Measurements from ENCODE around the gene GARIN5A.

DNA sequence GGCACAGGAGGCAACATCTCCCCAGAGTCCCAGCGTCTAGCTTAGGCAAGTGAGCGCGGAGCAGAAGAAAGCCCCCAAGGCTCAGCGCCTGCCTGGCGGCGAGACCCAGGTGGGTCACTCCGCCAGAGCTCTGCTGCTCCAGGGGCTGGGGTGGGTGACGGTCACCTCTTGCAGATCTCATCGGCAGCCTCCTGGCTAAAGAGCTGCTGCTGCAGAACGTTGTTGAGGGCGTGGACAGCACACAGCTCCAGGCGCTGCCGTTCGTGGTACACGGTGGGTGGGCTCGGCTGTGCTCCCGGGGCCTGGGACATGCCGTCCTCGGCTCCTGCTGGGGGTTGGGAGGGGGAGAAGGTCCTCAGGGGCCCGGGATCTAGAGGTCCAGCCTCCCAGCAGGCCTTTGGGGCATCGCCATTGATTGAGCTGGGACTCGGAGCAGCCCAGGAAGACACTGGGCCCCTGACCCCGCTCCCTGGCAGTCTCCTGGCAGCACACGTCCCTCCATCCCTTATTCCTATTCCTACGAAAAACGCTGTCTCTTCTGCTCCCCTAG lies 33.5 kb upstream of the GARIN5A start:
- TF ChIP-seq, protein P1, sequence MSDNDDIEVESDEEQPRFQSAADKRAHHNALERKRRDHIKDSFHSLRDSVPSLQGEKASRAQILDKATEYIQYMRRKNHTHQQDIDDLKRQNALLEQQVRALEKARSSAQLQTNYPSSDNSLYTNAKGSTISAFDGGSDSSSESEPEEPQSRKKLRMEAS (IDR thresholded peaks at IDR 0.05; ENCODE audit: low read depth), result no peak
- TF ChIP-seq, protein P2, sequence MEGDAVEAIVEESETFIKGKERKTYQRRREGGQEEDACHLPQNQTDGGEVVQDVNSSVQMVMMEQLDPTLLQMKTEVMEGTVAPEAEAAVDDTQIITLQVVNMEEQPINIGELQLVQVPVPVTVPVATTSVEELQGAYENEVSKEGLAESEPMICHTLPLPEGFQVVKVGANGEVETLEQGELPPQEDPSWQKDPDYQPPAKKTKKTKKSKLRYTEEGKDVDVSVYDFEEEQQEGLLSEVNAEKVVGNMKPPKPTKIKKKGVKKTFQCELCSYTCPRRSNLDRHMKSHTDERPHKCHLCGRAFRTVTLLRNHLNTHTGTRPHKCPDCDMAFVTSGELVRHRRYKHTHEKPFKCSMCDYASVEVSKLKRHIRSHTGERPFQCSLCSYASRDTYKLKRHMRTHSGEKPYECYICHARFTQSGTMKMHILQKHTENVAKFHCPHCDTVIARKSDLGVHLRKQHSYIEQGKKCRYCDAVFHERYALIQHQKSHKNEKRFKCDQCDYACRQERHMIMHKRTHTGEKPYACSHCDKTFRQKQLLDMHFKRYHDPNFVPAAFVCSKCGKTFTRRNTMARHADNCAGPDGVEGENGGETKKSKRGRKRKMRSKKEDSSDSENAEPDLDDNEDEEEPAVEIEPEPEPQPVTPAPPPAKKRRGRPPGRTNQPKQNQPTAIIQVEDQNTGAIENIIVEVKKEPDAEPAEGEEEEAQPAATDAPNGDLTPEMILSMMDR (IDR thresholded peaks at IDR 0.05), result no peak
- no peak for TF ChIP-seq POLR2AphosphoS5 (IDR thresholded peaks at IDR 0.05; ENCODE audit: low read depth, low read length)
- no peak for TF ChIP-seq EZH2phosphoT487 (IDR thresholded peaks at IDR 0.05; ENCODE audit: borderline replicate concordance, low read depth)
- no peak for TF ChIP-seq RFX5 (IDR thresholded peaks at IDR 0.05; ENCODE audit: low read length)
- no peak for TF ChIP-seq MXI1 (IDR thresholded peaks at IDR 0.05; ENCODE audit: low read depth, low read length)
- TF ChIP-seq FOXM1 (IDR thresholded peaks at IDR 0.05; ENCODE audit: low read depth), result no peak
- TF ChIP-seq, protein P3, sequence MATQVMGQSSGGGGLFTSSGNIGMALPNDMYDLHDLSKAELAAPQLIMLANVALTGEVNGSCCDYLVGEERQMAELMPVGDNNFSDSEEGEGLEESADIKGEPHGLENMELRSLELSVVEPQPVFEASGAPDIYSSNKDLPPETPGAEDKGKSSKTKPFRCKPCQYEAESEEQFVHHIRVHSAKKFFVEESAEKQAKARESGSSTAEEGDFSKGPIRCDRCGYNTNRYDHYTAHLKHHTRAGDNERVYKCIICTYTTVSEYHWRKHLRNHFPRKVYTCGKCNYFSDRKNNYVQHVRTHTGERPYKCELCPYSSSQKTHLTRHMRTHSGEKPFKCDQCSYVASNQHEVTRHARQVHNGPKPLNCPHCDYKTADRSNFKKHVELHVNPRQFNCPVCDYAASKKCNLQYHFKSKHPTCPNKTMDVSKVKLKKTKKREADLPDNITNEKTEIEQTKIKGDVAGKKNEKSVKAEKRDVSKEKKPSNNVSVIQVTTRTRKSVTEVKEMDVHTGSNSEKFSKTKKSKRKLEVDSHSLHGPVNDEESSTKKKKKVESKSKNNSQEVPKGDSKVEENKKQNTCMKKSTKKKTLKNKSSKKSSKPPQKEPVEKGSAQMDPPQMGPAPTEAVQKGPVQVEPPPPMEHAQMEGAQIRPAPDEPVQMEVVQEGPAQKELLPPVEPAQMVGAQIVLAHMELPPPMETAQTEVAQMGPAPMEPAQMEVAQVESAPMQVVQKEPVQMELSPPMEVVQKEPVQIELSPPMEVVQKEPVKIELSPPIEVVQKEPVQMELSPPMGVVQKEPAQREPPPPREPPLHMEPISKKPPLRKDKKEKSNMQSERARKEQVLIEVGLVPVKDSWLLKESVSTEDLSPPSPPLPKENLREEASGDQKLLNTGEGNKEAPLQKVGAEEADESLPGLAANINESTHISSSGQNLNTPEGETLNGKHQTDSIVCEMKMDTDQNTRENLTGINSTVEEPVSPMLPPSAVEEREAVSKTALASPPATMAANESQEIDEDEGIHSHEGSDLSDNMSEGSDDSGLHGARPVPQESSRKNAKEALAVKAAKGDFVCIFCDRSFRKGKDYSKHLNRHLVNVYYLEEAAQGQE (IDR thresholded peaks at IDR 0.05; ENCODE audit: low read depth, low read length), result no peak
- no peak for TF ChIP-seq SIN3A (IDR thresholded peaks at IDR 0.05; ENCODE audit: borderline replicate concordance, low read depth, low read length)

All from SK-N-SH (cell line).